ENCODE results near the gene GAS7. TPM values are rescaled to one million over a fixed set of nuclear protein-coding genes. Genes with fewer than 3 reads are reported as not detected.

Gene GAS7
- total and polyA plus RNA-seq, 9 of the 15 experiments (the other 6 are each of a cell fraction or from before 2014, with no cell fraction given), result 0.11 to 0.33 TPM; not detected in 7

GRCh38 chr17:10062691-10063385, 135.6 kb downstream of the GAS7 start:
- ChIA-PET POLR2A (no interaction called here), CTCF (ENCODE audit: low intra/inter-chr PET ratio) (no interaction called here)
- Histone ChIP-seq H2AFZ (ENCODE audit: low read depth, low read length) (no peak overlapping the region), H3K9me1 (ENCODE audit: control insufficient read depth, insufficient read depth, low read length) (no peaks in the 10 kb centered on the region), H4K20me1 (replicated peaks; ENCODE audit: control insufficient read depth, insufficient read depth, low read length) (no peaks in the 10 kb centered on the region), H3K4me3 (no peak overlapping the region), H3K4me2 (ENCODE audit: insufficient read depth, low read length) (no peak overlapping the region), H3K9ac (ENCODE audit: insufficient read depth in 1 of 2, low read depth in 2 of 2, low read length in 2 of 2) (no peak overlapping the region), H3K79me2 (ENCODE audit: control insufficient read depth, insufficient read depth, low read length) (no peaks in the 10 kb centered on the region), H3K36me3 (ENCODE audit: control insufficient read depth, insufficient read depth, low read length) (no peaks in the 10 kb centered on the region), H3K9me3 (replicated peaks; ENCODE audit: control insufficient read depth, insufficient read depth, low read depth, low read length) (no peaks in the 10 kb centered on the region), H3K27ac (ENCODE audit: extremely low read depth, low read depth, low read length) (no peak overlapping the region), H3K4me1 (replicated peaks in 1 of 2; ENCODE audit: control insufficient read depth in 2 of 2, insufficient read depth in 2 of 2, low read length in 2 of 2) (no peaks in the 10 kb centered on the region), H3K27me3 (ENCODE audit: control insufficient read depth in 2 of 2, insufficient read depth in 2 of 2, low read length in 2 of 2) (peaks cover 0 to 12% of the 10 kb centered on the region in 2 experiments; a peak in 1 of 5 replicates)
- intact Hi-C loops (cut with micrococcal nuclease), result no loop called here
- no peak for ATAC-seq
- 2% methylated on average over 11 of the region's 14 CpGs for WGBS (ENCODE audit: insufficient coverage, low coverage, missing lambda C conversion rate)
- no peak for FAIRE-seq
- TF ChIP-seq ZNF347 (CRISPR knock-in tag; IDR thresholded peaks at IDR 0.05; ENCODE audit: low read depth) (no peak), ATF6 (CRISPR knock-in tag; IDR thresholded peaks at IDR 0.05) (no peak), RBBP5 (IDR thresholded peaks at IDR 0.05; ENCODE audit: borderline replicate concordance, insufficient read depth, low read length, poor library complexity, severe bottlenecking) (no peak), MTA1 (IDR thresholded peaks at IDR 0.05; ENCODE audit: borderline replicate concordance) (no peak)
- BruUV-seq (replicated peaks), result no TSS peak
- in situ Hi-C loops (cut with MboI), result no loop called here
- no peak for DNase-seq (ENCODE audit: extremely low read depth in 1 of 4, low spot score in 3 of 4)
